ENCODE data around the gene TECPR1. TPM values are rescaled to one million over a fixed set of nuclear protein-coding genes. Genes with fewer than 3 reads are reported as not detected.

The TECPR1 gene
- total RNA-seq, 1 experiment from 2014 or later, result 13.9 TPM

DNA sequence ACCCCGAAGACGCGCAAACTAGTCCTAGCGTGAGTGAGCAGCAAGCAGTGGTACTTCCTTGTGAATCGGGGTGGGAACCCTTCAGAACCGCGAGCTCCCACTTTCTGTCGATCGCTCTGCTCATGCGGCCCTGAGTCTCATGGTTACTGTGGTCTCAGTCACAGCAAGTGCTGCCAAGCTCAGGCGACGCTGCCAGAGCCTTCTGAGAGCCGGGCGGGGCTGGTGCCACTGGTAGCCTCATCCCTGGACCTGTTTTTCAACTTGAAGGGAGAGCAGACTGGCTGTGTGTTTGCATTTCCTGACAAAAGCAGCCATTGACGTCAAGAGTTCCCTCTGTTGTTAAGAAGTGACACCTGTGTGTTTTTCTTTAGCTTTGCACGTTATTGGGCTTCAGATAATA lies 73.7 kb downstream of the TECPR1 start:
- Histone ChIP-seq H3K79me1 (ENCODE audit: insufficient read depth, low read depth, low read length, poor library complexity, severe bottlenecking) (peaks cover 3% of the 10 kb centered on the region), H3K56ac (ENCODE audit: insufficient read length, low read depth, low read length) (no peak overlapping the region), H3K79me2 (ENCODE audit: insufficient read depth, low read length) (no peaks in the 10 kb centered on the region), H2AFZ (ENCODE audit: low read length) (no peak overlapping the region), H3K4me2 (ENCODE audit: insufficient read depth, insufficient read length, low read length) (no peak overlapping the region), H2BK5ac (ENCODE audit: insufficient read length, low read length) (no peak overlapping the region), H3K23ac (ENCODE audit: insufficient read length, low read depth, low read length) (no peak overlapping the region), H4K8ac (replicated peaks; ENCODE audit: insufficient read length, low read depth, low read length) (no peak overlapping the region), H2BK12ac (ENCODE audit: insufficient read length, low read depth, low read length) (no peak overlapping the region), H3K9me3 (ENCODE audit: control insufficient read depth, low read depth, low read length) (no peaks in the 10 kb centered on the region), H3T11ph (ENCODE audit: low read length) (no peak overlapping the region), H3K23me2 (ENCODE audit: insufficient read length, low read depth, low read length, poor library complexity, severe bottlenecking) (no peaks in the 10 kb centered on the region), H3K27ac (ENCODE audit: insufficient read length, low read depth, low read length) (no peak overlapping the region), H4K20me1 (ENCODE audit: control insufficient read depth, insufficient read depth, insufficient read length) (no peaks in the 10 kb centered on the region), H3K9ac (ENCODE audit: extremely low read depth, insufficient read length, low read length) (no peak overlapping the region), H3K4ac (ENCODE audit: low read depth, low read length) (no peak overlapping the region), H4K5ac (ENCODE audit: insufficient read length, low read depth, low read length) (no peak overlapping the region), H3K4me1 (ENCODE audit: insufficient read depth, low read length) (peaks cover 2% of the 10 kb centered on the region; the same call in 1 of the 2 replicates), H2BK15ac (ENCODE audit: low read depth, low read length) (no peak overlapping the region), H2AK5ac (ENCODE audit: insufficient read length, low read length) (no peak overlapping the region), H3K27me3 (ENCODE audit: insufficient read depth, low read length) (no peaks in the 10 kb centered on the region), H3K14ac (ENCODE audit: insufficient read depth, low read length) (no peak overlapping the region), H4K91ac (ENCODE audit: insufficient read length, low read depth, low read length) (no peak overlapping the region), H3K18ac (ENCODE audit: insufficient read length, low read depth, low read length) (no peak overlapping the region), H2BK20ac (ENCODE audit: low read depth, low read length, poor library complexity, severe bottlenecking) (no peak overlapping the region), H2BK120ac (ENCODE audit: low read depth, low read length, poor library complexity, severe bottlenecking) (no peak overlapping the region)
- no peaks in the 10 kb centered on the region; a peak in 1 of 5 replicates for H3K9me3 Mint-ChIP-seq
- H3K27me3 Mint-ChIP-seq (ENCODE audit: low read depth), result no peaks in the 10 kb centered on the region
- 0 out of 7 replicates have a peak overlapping the region, but pooled peaks of 1 of the 3 experiments have one; percentile 10 for H3K27ac Mint-ChIP-seq
- H3K4me1 Mint-ChIP-seq, result peaks cover 15 to 19% of the 10 kb centered on the region in 2 experiments
- WGBS (ENCODE audit: extremely low coverage, insufficient read length, low lambda C conversion rate), result no CpG with 5 or more reads among the region's 16 CpGs
- no peak overlapping the region for H3K4me3 Mint-ChIP-seq
- TF ChIP-seq, protein P1, sequence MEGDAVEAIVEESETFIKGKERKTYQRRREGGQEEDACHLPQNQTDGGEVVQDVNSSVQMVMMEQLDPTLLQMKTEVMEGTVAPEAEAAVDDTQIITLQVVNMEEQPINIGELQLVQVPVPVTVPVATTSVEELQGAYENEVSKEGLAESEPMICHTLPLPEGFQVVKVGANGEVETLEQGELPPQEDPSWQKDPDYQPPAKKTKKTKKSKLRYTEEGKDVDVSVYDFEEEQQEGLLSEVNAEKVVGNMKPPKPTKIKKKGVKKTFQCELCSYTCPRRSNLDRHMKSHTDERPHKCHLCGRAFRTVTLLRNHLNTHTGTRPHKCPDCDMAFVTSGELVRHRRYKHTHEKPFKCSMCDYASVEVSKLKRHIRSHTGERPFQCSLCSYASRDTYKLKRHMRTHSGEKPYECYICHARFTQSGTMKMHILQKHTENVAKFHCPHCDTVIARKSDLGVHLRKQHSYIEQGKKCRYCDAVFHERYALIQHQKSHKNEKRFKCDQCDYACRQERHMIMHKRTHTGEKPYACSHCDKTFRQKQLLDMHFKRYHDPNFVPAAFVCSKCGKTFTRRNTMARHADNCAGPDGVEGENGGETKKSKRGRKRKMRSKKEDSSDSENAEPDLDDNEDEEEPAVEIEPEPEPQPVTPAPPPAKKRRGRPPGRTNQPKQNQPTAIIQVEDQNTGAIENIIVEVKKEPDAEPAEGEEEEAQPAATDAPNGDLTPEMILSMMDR (conservative IDR thresholded peaks at IDR 0.05), result no peak
- H3K36me3 Mint-ChIP-seq (ENCODE audit: insufficient read depth in 1 of 3, low read depth in 3 of 3), result peaks cover 4 to 12% (median 7%) of the 10 kb centered on the region in 3 experiments; a peak in 6 of 7 replicates
- DNase-seq, result no peak
